GM18519 (cell line): Measurements from ENCODE around the gene ZFYVE1.
"Not testable (repeated sequence)": the region's sequence is repeated elsewhere in the genome, so short reads cannot be mapped to it uniquely, and the experiment has no call there.

ENCODE experiments used
- ATAC-seq: cut with Tn5 transposase; IDR thresholded peaks from one replicate; pipeline ENCODE4 v1.9.1; 2021; ENCODE audit warnings: mild to moderate bottlenecking, moderate library complexity; ENCODE audit not compliant: unreplicated experiment, low FRiP score

Gene ZFYVE1

DNA sequence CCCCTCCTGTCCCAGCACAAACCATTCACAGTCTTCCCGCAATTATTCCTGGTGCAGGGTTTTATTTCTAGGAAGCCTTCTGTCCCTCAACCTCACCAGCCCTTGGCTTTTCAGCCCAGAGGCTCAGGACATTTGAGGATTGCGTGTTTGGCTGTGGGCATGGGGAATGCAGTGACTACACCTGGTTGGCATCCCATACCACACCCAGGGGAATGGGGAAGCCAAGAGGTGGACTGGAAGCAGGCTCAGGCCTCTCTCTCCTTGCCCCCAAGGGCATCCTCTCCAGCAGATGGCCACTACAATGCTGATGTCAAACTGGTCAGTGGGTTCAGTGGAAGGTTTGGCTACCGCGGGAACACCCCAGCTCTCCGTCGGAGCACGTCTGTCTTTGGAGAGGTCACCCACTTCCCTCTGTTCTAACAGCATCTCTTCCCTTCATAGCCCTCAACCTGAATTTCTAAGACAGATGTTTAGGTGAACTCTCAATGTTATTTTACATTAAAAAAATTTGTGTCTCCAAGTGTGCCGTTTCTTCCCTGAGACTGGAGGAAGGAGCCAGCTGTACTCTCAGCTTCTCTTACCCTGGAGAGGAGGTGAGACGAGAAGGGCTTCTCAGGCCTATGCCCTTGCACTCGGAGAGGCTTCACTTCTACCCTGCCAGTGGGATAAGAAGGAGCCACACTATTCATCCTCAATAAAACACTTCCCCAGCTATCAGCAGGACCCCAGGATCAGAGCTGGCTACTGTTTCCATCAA lies 65.1 kb downstream of the ZFYVE1 start:
- ATAC-seq = no peak

DNA sequence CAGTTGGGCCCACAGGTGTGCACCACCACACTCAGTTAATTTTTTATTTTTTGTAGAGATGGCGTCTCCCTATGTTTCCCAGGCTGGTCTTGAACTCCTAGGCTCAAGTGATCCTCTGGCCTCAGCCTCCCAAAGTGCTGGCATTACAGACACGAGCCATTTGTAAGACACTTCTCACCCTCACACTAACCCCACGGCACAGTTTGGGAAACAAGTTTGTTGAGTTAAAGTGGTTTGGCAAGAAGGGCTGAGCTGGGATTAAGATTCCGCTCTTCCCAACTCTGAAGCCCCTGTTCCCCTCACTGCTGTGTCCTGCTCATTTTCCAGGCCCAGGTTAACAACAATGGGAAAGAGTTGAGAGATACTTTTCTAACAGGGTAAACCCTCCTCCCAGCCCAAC lies 65.9 kb downstream of the ZFYVE1 start:
- ATAC-seq = not testable (repeated sequence)

DNA sequence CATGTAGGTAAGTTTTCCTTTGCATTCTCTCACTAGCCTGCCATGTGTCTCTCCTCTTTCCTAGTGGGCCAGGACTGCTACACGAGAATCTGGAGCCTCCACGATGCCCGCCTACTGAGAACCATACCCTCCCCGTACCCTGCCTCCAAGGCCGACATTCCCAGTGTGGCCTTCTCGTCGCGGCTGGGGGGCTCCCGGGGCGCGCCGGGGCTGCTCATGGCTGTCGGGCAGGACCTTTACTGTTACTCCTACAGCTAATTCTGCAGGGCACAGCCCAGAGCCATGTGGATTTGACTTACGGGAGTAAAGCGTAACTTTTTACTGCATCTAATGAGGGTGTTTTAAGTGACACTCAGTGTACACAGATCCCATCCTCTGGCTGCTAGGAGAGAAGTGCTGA lies 68.4 kb downstream of the ZFYVE1 start:
- ATAC-seq = no peak

GRCh38 chr14:72957213-72957612 lies 69.7 kb downstream of the ZFYVE1 start:
- no peak for ATAC-seq

DNA sequence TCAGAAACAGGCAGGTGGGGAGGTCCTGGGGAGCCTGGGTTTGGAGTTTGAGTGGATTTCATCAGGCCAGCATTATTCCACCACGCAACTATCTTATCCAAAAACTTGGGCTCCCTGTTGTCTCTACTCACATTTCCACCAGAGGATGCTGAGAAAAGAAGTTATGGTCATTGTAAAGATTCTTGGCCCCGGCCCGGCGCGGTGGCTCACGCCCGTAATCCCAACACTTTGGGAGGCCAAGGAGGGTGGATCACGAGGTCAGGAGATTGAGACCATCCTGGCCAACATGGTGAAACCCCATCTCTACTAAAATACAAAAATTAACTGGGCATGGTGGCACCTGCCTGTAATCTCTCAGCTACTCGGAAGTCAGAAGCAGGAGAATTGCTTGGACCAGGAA lies 70.2 kb downstream of the ZFYVE1 start:
- not testable (repeated sequence) for ATAC-seq

DNA sequence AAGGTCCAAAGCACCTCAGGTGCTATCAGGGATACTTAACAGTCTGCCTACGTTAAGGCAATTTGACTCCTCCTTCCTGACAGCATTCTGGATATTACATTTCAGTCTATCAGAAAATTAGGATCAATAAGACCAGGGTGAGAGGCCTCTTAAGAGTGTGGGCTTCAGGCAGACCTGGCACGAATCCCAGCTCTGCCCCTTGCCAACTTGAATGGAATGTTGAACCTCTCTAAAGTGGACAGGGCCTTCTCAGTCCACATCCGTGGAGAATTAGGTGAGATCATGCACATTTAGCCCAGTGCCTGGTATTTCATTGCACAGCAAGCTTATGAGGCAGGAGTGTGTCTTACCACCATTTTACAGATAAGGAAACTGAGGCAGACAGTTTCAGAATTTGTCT lies 74.7 kb downstream of the ZFYVE1 start:
- ATAC-seq = no peak

GRCh38 chr14:72948481-72949138 lies 78.3 kb downstream of the ZFYVE1 start:
- no peak for ATAC-seq

DNA sequence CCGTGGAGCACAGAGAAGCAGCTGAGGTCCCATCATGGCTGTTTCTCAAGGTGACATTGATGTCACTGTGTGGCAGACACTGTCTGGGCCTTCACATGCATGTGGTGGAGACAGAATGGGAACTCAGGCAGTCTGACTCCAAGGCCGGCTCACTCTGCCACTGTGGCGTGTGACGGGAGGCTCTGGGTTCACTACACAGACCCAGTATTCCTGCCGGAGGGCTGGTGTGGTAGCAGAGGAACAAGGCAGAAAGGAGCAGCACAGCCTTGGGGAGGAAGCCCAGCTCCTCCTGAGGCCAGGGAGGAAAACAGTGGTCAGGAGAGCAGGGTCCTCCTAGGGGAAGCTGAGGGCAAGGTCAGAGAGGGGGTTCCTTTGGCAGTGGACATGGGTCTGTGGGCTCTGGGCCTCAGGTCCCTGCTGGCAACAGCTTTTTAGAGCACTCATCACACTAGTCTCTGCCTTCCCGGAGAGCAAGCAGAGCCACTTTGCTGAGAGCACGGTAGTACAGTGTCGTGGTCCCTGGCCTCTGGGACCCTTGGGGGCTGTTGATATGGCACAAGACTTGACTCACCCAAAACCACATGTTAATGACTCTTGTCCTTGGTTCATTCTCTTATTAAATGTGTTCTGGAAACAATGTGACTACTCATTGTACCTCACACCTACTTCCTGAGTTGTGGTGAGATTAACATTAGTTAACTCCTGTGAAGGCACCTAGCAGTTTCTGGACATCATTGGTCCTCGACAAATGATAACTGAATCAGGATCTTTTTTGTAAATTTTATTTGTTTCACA lies 79.3 kb downstream of the ZFYVE1 start:
- no peak for ATAC-seq

DNA sequence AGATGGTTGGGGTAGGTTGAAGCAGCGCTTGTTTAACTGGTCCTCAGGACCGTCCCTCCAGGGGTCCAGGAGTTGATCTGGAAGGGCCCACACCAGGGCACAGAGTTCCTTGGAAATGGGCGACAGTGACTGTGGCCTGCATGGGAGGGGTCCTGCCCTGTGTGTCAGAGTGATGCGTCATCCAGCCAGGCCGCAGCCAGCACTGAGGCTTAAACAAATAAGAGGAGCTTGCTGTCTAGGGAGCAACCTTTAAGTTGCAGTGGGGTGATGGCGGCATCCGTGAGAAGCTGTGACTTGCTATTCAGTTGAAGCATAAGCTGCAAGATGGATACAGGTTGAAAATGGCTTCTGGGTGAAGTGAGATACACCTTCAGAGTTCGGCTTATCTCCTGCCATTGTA lies 80.4 kb downstream of the ZFYVE1 start:
- ATAC-seq = no peak

DNA sequence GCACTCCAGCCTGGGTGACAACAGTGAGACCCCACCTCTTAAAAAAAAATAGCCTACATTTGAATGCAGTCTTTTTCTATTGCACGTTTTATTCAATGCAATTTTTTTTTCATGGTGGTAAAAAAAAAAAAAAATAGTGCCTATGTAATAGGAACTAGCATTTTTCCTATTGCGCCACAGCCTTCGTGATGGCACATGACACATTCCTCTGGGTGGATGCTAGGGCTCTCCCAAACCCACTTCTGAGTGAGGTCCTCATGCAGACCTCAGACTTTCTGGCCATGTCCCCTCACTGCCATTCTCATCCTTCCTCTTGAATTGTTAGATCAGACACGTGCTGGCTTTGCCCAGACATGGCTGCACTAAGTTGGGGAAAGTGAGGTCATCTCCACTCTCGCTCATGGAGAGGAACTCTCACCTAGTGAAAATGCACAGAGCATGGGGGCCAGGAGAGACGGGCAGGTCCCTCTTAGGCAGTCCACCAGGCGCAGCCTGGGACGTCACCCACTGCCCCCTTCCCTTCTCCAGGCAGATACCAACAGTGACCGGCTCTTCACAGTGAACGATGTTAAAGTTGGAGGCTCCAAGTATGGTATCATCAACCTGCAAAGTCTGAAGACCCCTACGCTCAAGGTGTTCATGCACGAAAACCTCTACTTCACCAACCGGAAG lies 81.4 kb downstream of the ZFYVE1 start:
- no peak for ATAC-seq

DNA sequence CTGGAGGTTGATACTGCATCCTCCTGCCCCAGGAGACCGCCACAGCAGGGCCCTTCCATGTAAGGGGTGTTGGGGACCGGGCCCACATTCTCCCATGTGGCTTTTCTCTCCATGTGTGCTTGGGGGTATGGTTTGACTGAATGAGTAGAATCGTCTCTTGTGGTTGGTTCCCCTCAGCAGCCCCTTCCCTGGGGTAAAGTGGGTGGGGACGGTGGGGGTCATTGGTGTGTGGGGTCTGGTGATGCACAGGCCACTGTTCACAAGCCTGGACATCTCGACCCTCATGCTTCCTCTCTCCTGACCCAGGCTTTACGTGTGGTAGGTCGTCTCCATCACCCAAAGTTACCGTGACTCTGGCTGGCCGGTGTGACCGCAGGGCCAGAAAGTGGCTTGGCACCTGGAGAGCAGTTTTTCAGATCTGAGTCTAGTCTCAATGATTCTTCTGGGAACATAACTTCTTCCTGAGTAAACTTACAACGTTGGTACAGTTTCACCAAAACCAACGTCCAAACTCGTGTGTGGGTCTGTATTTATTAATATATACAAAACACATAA lies 83.0 kb downstream of the ZFYVE1 start:
- ATAC-seq = no peak

- ATAC-seq = no peak
Measured at GRCh38 chr14:72942934-72943333, 84.0 kb downstream of the ZFYVE1 start.

DNA sequence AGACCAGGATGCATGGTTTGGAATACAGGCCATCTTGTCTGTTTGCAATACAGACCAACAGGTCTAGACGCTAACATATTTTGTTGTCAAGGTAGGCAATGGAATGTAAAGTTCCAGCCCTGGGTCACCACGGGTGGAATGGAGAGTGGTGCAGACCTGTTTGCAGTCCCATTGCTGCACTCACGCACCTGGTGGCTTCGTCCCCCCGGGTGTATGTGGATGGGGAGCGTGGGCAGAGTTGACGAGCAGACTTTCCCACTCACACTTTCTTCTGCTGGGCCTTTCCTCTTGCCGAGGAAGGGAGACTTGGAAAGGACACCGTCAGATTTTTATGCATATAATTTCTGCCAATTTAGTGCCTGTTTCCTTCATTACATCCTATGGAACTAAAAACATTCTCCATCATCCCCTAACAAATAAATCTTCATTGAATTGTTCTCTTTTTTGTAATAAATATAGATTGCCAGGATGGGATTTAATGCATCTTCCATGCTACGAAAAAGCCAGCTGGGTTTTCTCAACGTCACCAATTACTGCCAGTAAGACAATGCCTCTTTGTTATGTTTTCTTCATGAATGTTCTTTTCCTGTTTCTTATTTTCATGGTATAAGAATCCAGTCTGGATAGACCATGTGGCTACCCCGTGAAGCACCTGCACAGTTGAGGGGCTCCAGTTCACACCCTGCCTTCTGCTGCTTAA lies 85.5 kb downstream of the ZFYVE1 start:
- no peak for ATAC-seq

- ATAC-seq = no peak
Measured at GRCh38 chr14:72939630-72940029, 87.3 kb downstream of the ZFYVE1 start.

DNA sequence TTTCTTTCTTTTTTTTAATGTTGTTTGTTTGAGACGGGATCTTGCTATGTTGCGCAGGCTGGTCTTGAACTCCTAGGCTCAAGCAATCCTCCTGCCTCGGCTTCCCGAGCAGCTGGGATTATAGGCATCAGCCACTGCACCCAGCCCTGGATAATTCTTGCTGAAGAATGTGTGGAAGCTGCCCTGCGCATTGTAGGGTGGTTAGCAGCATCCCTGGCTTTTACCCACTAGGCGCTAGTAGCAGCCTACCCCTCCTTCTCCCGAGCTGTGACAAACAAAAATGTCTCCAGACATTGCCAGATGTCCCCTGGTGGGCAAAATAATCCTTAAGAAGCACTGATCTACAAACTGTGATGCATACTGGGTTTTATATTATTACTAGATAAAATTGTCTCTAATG lies 94.0 kb downstream of the ZFYVE1 start:
- no peak for ATAC-seq

DNA sequence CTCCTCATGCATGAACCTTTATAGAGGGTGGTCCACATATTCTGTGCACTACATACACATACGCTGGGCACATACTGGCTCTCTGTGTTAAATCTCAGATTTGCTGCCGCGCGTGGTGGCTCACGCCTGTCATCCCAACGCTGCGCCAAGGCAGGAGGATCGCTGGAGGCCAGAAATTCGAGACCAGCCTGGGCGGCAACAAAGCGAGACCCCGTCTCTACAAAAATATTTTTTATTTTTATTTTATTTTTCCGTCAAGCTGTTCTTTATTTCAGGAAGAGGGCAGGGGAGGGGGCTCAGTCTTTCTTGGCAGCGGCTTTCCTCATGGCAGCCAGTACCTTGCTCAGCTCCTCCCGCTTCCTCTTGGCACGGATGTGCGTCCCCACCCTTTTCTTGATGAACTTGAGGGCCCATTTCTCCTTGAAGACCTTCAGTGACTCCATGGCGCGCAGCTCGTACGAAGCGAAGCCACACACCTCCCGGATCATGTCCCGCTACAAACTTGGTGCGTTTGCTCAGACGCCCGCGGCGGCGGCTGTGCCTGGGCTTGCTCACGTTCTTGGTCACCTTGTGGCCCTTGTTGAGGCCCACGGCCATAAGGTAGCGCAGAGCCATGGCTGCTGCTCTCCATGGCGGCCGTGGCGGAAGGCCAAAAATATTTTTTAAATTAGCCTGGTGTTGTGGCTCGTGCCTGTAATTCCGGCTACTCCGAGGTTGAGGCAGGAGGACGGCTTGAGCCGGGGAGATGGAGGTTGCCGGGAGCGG lies 97.4 kb downstream of the ZFYVE1 start:
- no peak for ATAC-seq

- ATAC-seq = no peak
Measured at GRCh38 chr14:72928872-72929271, 98.0 kb downstream of the ZFYVE1 start.

GRCh38 chr14:72926292-72927028 lies 100.4 kb downstream of the ZFYVE1 start, which contains the start of gene DCAF4:
Gene DCAF4, plus strand, starts transcription at chr14:72926464. Its CDS starts 11,515 bp downstream, at chr14:72937979.
- ATAC-seq = peak; percentile 89
